22Rv1 (cell line): ENCODE data around the gene GRXCR2.

Experiments used
- H3K27ac ChIP-seq: fragments of 450-650 bp; 2 replicates; pipeline ENCODE4 v1.5.1; 2017
- ZFX ChIP-seq: fragments of 450-650 bp; IDR thresholded peaks from 2 replicates; pipeline ENCODE4 v1.6.1; 2017; ENCODE audit warnings: antibody characterized with exemption, borderline replicate concordance
- TF ChIP-seq, protein P1 (sequence below): fragments of 450-650 bp; IDR thresholded peaks from 2 replicates; pipeline ENCODE4 v1.5.1; 2017; ENCODE audit warnings: mild to moderate bottlenecking

GRXCR2 gene, protein sequence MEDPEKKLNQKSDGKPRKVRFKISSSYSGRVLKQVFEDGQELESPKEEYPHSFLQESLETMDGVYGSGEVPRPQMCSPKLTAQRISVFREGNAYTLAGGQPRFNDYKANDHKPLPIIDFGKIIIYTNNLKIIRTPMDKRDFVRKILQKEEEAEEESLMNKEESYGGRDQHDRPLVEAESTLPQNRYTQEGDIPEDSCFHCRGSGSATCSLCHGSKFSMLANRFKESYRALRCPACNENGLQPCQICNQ

DNA sequence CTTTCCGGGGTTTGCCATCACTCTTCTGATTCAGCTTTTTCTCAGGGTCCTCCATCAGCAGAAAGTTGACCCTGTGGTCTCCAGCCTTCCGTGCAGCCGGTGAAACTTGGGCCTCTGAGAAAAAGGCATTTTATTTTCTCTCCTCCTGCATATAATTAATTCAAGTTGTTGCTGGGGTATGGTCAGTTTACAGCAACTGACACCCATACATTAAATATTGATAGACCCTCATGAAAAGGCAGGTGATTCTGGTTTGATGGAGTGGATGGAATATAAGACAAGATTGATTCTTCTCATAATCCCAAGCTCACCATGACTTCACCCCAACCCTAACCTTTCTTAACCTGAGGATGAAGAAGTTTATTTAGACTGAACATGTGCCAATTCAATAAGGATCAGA lies at the start of gene GRXCR2:
Gene GRXCR2, minus strand, starts transcription at position 101 of the 400 bp plus-strand sequence. Its CDS starts 46 bp downstream, at position 55.
- TF ChIP-seq ZFX: no peak
- TF ChIP-seq, protein P1, sequence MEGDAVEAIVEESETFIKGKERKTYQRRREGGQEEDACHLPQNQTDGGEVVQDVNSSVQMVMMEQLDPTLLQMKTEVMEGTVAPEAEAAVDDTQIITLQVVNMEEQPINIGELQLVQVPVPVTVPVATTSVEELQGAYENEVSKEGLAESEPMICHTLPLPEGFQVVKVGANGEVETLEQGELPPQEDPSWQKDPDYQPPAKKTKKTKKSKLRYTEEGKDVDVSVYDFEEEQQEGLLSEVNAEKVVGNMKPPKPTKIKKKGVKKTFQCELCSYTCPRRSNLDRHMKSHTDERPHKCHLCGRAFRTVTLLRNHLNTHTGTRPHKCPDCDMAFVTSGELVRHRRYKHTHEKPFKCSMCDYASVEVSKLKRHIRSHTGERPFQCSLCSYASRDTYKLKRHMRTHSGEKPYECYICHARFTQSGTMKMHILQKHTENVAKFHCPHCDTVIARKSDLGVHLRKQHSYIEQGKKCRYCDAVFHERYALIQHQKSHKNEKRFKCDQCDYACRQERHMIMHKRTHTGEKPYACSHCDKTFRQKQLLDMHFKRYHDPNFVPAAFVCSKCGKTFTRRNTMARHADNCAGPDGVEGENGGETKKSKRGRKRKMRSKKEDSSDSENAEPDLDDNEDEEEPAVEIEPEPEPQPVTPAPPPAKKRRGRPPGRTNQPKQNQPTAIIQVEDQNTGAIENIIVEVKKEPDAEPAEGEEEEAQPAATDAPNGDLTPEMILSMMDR: no peak
- H3K27ac ChIP-seq: no peak within 1 kb of the TSS

DNA sequence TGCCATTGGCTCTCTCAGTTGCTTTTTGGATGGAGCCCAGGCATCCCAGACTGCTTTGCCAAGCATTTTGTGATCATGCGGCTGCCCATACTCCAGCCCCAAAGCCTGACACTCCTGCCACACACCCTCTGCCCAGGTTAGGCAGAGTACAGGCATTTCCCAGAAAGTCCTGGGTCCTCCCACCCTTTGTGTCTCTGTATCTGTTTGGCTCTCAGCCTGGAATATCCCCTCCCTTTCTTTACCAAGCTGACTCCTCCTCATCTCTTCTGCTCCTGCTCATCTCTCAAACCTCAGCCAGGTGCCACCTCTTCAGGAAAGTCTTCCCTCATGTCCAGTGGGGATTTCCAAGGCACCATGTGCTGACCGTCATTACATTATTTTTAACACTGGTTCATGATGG lies 49.2 kb upstream of the GRXCR2 start:
- no peak for TF ChIP-seq ZFX
- TF ChIP-seq, protein P1: no peak
- H3K27ac ChIP-seq: no peak overlapping the region

DNA sequence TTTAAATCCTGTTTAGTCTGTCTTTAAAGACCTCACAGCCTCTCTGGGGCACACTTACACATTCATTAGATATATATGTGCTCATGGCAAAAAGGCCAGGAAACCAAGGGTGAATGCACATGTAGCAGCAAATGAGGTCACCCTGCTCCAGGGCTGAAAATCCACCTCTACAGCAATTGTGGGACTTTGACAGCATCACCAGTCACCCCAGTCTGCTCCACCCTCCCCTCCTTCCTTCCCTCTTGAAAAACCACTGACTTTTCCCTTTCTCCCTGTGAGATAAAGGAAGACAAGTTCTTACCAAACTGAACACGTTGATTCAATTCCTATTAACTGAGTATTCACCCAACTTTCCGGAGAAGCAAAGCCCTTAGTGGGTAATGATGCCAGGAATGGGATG lies 48.4 kb upstream of the GRXCR2 start:
- TF ChIP-seq, protein P1: no peak
- no peak for TF ChIP-seq ZFX
- H3K27ac ChIP-seq: no peak overlapping the region

DNA sequence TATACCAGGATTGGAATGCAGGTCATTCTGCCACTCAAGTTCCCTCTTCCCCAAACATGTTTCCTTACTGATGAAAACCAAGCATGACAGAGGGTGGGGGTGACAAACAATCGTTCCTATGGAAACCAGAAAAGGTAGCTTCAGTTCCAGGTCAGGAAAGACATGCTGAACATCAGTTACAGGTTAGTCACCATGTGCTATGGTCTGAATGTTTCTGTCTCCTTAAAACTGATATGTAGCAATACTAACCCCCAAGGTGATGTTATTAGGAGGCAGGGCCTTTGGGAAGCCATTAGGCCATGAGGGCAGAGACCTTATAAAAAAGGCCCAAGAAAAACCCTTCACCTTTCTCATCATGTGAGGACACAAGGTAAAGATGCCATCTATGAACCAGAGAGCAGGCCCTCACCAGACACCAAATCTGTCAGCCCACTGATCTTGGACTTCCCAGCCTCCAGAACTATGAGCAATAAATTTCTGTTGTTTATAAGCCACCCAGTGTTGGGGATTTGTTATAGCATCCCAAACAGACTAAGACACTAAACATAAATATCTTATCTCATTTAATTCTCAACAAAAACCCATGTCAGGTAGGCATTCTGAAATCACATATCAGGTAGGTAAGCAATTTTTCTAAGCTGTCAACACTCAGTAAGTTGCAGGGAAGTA lies 47.9 kb upstream of the GRXCR2 start:
- H3K27ac ChIP-seq: no peak overlapping the region
- no peak for TF ChIP-seq ZFX
- TF ChIP-seq, protein P1: no peak

DNA sequence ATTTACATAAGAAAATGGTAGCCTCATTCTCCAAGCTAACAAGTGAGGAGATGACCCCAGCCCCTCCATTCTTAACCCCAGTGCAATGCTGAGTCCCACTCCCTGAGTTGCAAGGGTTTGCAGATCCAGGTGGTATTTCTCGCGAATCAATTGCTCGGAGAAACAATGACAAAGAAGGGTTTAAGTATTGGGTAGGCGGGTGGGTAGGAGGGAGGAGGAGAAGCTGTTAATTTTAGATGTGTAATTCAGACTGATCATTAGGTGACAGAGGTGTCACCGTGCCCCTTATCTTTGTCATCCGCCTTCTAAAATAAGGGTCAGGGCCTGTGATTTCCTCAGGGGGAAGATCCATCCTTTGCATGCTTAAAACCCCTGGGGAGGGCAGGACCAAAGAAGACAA lies 46.6 kb upstream of the GRXCR2 start:
- TF ChIP-seq, protein P1: no peak
- no peak for TF ChIP-seq ZFX
- H3K27ac ChIP-seq: no peak overlapping the region

DNA sequence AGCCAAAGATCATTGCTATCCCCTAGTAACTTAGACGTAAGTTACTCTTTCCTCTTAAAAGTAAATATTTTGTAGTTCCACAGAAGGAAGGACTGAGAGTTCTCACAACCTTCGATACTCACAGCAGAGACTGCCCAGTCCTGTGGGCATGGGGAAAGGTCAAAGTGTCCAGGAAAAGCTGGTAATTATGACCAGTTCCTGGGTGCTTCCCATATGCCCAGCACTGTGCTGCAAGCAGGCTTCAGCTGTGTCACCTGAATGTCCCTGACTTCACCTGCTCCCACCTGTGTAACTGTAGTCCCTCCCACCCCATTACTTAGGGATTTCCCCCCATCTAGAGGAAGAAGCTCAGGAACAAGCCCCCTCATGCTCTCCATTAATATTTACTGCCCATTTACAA lies 45.6 kb upstream of the GRXCR2 start:
- no peak for TF ChIP-seq ZFX
- TF ChIP-seq, protein P1: no peak
- H3K27ac ChIP-seq: no peak overlapping the region

DNA sequence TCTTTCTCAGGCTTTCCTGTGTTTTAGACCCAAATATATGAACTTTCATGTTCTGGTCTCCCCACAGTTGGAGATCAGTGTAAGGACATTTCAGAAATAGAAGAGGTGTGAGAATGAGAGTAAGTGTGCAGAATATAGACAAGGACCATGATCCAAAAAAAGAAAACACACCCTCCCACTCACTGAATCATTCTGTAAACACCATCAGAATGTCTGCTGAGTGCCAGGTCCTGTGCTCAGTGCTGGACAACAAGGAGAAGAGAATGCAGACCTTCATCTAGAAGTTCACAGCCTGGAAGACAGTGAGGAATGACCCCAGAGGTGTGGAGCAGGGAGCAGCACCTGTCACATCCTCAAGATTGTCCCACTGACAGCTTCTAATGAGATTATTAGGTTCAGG lies 44.5 kb upstream of the GRXCR2 start:
- no peak overlapping the region for H3K27ac ChIP-seq
- TF ChIP-seq, protein P1: no peak
- TF ChIP-seq ZFX: no peak
